Subcutaneous abdominal adipose tissue (tissue), 5 donors: ENCODE data around the gene ITGA11.

Experiments
- H3K27ac ChIP-seq: one replicate; pipeline ENCODE4 v1.7.0; 2013; ENCODE audit warnings: low read depth, mild to moderate bottlenecking, inconsistent platforms, low read length, moderate library complexity
- H3K27me3 ChIP-seq, 5 donors: one replicate each; pipeline ENCODE4 v1.7.0; 2013; ENCODE audit warnings: low read length in 5 of 5, inconsistent platforms in 1 of 5; ENCODE audit not compliant: control insufficient read depth in 5 of 5, insufficient read depth in 4 of 5
- H3K36me3 ChIP-seq, 5 donors: one replicate each; pipeline ENCODE4 v1.7.0; 2013; ENCODE audit warnings: low read length in 5 of 5; ENCODE audit not compliant: control insufficient read depth in 5 of 5, insufficient read depth in 5 of 5
- H3K4me1 ChIP-seq, 5 donors: one replicate each; pipeline ENCODE4 v1.7.0; 2013; ENCODE audit warnings: low read length in 5 of 5, mild to moderate bottlenecking in 3 of 5, moderate library complexity in 1 of 5; ENCODE audit not compliant: control insufficient read depth in 5 of 5, insufficient read depth in 5 of 5
- H3K4me3 ChIP-seq, 5 donors: one replicate each; pipeline ENCODE4 v1.7.0; 2013; ENCODE audit warnings: low read length in 5 of 5, low read depth in 1 of 5
- H3K9ac ChIP-seq, 5 donors: one replicate each; pipeline ENCODE4 v1.7.0; 2013; ENCODE audit warnings: low read length in 5 of 5, mild to moderate bottlenecking in 4 of 5, moderate library complexity in 3 of 5
- H3K9me3 ChIP-seq, 5 donors: one replicate each; pipeline ENCODE4 v1.7.0; 2013; ENCODE audit warnings: low read length in 5 of 5; ENCODE audit not compliant: control insufficient read depth in 5 of 5
- donor health status: healthy.
- donor health status: healthy.
- donor health status: healthy.
- donor health status: healthy.
- donor health status: healthy.

ITGA11 gene

DNA sequence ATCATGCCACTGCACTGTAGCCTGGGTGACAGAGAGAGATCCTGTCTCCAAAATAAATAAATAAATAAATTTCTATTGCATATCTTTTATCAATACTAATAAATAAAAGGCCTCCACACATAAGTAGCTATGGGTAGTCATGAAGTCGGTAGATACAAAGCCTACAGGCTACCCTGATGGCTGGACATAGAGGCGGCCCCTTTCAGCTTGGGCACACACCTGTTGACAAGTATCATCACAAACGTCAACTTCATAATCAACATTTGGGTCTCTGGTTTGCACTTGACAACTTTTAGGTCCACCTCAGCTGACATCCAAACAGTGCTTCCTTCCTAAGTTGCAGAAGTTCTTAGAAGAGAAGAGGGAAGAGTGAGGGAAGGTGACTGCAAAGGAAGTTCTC is 53.4 kb downstream of the ITGA11 start:
- H3K9me3 ChIP-seq = no peaks in the 10 kb centered on the region
- no peaks in the 10 kb centered on the region for H3K4me1 ChIP-seq
- H3K27me3 ChIP-seq = no peaks in the 10 kb centered on the region
- H3K9ac ChIP-seq = no peak overlapping the region
- no peaks in the 10 kb centered on the region for H3K36me3 ChIP-seq
- H3K4me3 ChIP-seq = no peak overlapping the region
- H3K27ac ChIP-seq = no peak overlapping the region

DNA sequence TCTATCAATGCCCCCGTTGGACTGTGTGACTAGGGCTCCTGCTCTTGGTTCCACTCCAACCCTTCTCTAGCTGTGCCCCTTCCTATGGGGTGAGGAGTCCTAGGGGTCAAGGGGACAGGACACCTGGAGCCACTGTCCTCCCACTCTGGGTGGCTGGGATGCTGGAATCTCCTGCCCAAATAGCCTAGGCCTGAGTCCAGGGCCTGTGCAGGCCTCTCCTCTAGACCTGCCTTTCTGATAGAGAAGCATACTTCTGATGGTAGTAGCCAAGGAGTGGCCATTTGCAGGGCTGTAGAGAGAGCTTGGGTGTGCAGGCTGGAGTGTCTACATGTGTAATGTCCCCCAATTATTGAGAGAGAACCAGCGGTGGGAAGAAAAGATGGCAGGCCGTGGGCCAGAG is 54.2 kb downstream of the ITGA11 start:
- Histone ChIP-seq H3K4me3 (no peak overlapping the region), H3K36me3 (no peaks in the 10 kb centered on the region), H3K4me1 (no peaks in the 10 kb centered on the region), H3K9me3 (no peaks in the 10 kb centered on the region), H3K27ac (no peak overlapping the region), H3K9ac (no peak overlapping the region), H3K27me3 (no peaks in the 10 kb centered on the region)

DNA sequence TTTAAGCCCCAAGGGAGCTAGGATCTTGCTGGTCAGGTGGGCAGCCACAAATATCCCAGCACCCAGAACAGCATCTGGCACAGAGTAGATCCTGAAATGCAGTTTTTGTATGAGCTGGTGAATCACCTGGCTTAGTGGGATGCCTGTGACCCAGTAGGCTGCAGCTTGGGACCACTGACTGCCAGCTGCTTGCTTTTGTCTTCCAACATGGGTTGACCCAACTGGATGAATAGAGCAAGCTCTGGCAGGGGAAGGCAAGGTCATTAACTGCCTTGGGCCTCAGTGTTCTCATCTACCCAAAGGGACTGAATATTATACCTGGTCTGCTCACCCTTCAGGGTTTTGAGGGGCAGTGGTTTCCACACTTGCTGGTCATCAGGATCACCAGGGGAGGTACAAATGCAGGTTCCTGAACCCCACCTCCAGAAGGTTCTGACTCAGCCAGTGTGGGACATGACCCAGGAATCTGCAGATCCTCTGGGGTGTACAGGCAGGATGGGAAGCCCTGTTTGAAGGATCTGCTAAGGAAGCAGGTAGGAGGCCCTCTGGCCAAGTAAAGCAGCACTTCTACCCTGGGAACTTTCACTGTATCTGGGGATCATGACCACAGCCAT is 55.4 kb downstream of the ITGA11 start:
- Histone ChIP-seq H3K4me1 (peaks cover 0 to 5% (median 0%) of the 10 kb centered on the region in 5 donors), H3K4me3 (no peak overlapping the region), H3K27ac (no peak overlapping the region), H3K9me3 (no peaks in the 10 kb centered on the region), H3K9ac (no peak overlapping the region), H3K27me3 (no peaks in the 10 kb centered on the region), H3K36me3 (no peaks in the 10 kb centered on the region)

DNA sequence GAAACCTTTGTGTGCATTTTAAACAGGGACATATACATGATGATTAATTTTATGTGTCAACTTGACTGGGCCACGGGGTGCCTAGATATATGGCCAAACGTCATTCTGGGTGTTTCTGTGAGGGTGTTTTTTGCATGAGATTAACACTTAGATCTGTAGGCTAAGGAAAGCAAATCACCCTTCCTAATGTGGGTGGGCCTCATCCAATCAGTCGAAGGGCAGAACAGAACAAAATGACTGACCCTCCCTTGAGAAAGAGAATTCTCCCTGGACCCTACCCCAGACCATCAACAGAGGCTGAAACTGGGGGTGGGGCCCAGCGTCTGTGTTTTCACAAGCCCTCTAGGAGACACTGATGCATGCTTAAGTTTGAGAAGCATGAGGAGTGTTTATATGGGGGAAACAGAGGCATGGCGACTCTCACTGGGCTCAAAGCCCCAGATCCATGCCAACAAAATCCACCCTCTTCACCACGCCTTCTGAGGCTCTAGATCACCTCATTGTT is 56.2 kb downstream of the ITGA11 start:
- Histone ChIP-seq H3K4me3 (no peak overlapping the region), H3K9ac (no peak overlapping the region), H3K9me3 (no peaks in the 10 kb centered on the region), H3K27ac (no peak overlapping the region), H3K4me1 (peaks cover 0 to 5% (median 0%) of the 10 kb centered on the region in 5 donors), H3K36me3 (no peaks in the 10 kb centered on the region), H3K27me3 (no peaks in the 10 kb centered on the region)

DNA sequence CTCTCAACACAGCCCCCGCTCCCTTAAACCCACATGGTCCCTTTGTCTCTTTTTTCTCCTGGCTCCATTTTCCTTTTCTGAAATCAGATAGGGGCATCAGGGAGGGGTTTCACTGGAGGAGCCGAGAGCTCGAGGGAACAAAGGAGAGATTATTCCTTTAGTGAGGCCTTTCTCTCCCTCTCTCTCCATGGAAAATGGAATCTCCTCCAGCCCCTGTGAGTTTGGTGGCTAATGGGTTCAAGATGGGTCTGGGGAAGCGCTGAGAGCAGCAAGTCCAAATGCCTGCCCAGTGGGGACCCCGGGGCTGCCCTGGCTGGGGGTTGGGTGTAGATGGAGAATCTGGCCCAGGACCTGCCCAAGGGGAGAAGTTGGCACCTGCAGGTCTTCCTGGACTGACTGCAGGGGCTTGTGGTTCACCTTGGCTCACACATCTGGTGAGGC is 56.8 kb downstream of the ITGA11 start:
- Histone ChIP-seq H3K9me3 (no peaks in the 10 kb centered on the region), H3K36me3 (no peaks in the 10 kb centered on the region), H3K27ac (no peak overlapping the region), H3K27me3 (no peaks in the 10 kb centered on the region), H3K4me1 (peaks cover 0 to 8% (median 0%) of the 10 kb centered on the region in 5 donors), H3K4me3 (no peak overlapping the region), H3K9ac (no peak overlapping the region)

DNA sequence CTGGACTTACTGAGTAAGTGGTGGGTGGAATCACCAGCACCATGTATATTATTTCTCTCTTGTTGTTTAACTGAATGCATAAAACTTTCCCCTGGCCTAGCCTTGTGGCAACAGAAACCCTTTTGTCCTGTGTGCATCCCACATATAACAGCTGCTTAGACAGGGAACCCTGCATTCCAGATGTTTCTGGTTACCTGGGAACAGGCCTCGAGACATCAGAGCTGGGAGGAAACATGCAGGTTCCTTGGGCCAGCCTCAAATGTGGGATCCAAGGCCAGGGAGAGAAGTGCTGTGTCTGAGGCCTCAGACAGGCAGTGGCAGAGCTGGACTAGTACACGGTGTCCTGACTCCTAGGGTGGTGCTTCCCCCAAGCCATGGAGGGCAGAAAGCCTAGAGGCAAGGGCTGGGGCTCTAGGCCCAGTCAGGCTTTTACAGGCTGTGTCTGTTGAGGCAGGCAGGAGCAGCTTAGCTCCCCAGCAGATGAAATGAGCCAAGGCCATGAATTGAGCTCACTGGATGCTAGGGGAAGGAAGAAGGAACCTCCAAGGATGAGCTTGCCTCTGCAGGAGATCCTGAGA is 57.7 kb downstream of the ITGA11 start:
- Histone ChIP-seq H3K9me3 (no peaks in the 10 kb centered on the region), H3K27ac (no peak overlapping the region), H3K4me3 (no peak overlapping the region)

GRCh38 chr15:68373028-68373427 is 58.9 kb downstream of the ITGA11 start:
- no peaks in the 10 kb centered on the region for H3K27me3 ChIP-seq
- no peaks in the 10 kb centered on the region for H3K9me3 ChIP-seq
- no peak overlapping the region for H3K9ac ChIP-seq
- peaks cover 0 to 18% (median 8%) of the 10 kb centered on the region in 5 donors for H3K4me1 ChIP-seq
- H3K27ac ChIP-seq = no peak overlapping the region
- H3K36me3 ChIP-seq = no peaks in the 10 kb centered on the region
- no peak overlapping the region for H3K4me3 ChIP-seq

More for the DNA sequence above, 57.7 kb downstream of the ITGA11 start:
- Histone ChIP-seq H3K27me3 (no peaks in the 10 kb centered on the region), H3K36me3 (no peaks in the 10 kb centered on the region), H3K4me1 (peaks cover 0 to 8% (median 0%) of the 10 kb centered on the region in 5 donors), H3K9ac (no peak overlapping the region)

DNA sequence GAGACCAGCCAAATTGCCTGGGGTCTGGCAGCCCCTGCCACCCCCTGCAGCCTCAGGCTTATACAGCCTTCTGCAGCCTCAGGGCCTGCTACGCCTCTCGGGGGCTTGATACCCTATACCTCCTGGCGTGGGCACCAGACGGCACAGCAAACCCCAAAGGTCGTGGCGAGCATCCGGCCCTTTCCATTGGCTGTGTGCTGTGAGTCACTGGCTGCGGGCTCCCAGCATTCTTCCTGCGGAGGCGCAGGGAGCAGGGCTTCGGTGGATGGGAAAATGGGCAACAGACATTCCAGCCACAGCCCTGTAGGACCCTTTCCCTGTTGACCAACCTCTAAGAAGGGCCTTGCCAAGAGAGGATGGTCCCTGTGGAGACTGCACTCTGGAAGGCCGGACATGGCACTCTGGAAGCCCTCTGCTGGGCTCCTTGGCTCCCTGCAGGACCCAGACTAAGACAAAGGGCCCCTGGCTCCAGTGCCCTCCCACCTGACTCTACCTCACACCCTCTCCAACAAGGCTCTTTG is 59.6 kb downstream of the ITGA11 start:
- no peaks in the 10 kb centered on the region for H3K9me3 ChIP-seq
- no peak overlapping the region for H3K27ac ChIP-seq
- peaks cover 0 to 25% (median 9%) of the 10 kb centered on the region in 5 donors for H3K4me1 ChIP-seq
- no peaks in the 10 kb centered on the region for H3K36me3 ChIP-seq
- H3K9ac ChIP-seq = no peak overlapping the region
- H3K27me3 ChIP-seq = no peaks in the 10 kb centered on the region
- no peak overlapping the region for H3K4me3 ChIP-seq

DNA sequence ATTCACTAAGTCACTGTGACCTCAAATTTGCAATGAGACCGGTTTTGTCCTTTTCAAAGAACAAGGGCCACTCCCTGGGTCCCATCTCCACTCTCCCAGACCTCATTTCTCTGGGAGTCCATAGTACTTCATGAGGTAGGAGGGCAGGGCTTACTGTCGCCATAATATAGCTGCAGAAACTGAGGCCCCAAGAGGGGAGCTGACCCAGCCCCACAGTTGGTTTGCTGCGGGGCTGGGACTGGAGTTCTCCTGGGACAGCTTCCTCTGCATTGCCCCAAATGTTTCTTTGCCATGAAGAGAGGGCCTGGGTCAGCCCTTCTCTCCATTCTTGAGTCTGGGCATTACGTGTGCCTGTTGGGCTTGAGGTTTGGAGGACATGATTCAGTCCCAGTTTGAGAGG is 60.1 kb downstream of the ITGA11 start:
- Histone ChIP-seq H3K4me1 (peaks cover 0 to 30% (median 9%) of the 10 kb centered on the region in 5 donors), H3K27me3 (no peaks in the 10 kb centered on the region), H3K4me3 (no peak overlapping the region), H3K9ac (no peak overlapping the region), H3K27ac (no peak overlapping the region), H3K9me3 (no peaks in the 10 kb centered on the region), H3K36me3 (no peaks in the 10 kb centered on the region)

DNA sequence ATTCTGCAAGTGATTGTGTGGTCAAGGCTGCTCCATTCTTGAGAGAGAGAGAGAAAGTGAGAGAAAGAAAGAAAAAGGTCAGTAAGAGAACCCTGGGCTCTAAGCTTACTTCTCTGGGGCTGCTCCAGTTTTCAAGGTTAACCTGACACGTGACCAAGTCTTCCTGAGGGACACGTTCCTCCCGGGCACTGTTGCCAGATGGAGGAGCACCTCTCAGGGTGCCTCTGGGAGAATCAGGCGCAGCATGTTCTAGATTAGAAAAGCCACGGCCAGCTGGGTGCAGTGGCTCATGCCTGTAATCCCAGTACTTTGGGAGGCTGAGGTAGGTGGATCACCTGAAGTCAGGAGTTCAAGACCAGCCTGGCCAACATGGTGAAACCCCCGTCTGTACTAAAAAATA is 60.8 kb downstream of the ITGA11 start:
- peaks cover under 1 to 37% (median 13%) of the 10 kb centered on the region in 5 donors for H3K4me1 ChIP-seq
- no peaks in the 10 kb centered on the region for H3K36me3 ChIP-seq
- H3K9ac ChIP-seq = no peak overlapping the region
- H3K27me3 ChIP-seq = no peaks in the 10 kb centered on the region
- H3K27ac ChIP-seq = no peak overlapping the region
- H3K4me3 ChIP-seq = no peak overlapping the region
- no peaks in the 10 kb centered on the region for H3K9me3 ChIP-seq
